AG09319 (cell line): Measurements from ENCODE around the gene NTRK1.

ENCODE experiments used
- DNase-seq: peaks from one replicate; pipeline ENCODE4 v3.0.0-alpha.2; 2010; ENCODE audit warnings: low read depth; ENCODE audit errors: extremely low read depth
- TF ChIP-seq, protein P1 (sequence below): IDR thresholded peaks from 2 replicates; pipeline ENCODE4 v1.5.1; 2011; ENCODE audit warnings: low read depth, mild to moderate bottlenecking, inconsistent platforms, low read length, moderate library complexity

The NTRK1 gene

GRCh38 chr1:156865258-156865657, 4.6 kb downstream of the NTRK1 start:
- no peak for DNase-seq

GRCh38 chr1:156865865-156866248, 5.2 kb downstream of the NTRK1 start:
- TF ChIP-seq, protein P1, sequence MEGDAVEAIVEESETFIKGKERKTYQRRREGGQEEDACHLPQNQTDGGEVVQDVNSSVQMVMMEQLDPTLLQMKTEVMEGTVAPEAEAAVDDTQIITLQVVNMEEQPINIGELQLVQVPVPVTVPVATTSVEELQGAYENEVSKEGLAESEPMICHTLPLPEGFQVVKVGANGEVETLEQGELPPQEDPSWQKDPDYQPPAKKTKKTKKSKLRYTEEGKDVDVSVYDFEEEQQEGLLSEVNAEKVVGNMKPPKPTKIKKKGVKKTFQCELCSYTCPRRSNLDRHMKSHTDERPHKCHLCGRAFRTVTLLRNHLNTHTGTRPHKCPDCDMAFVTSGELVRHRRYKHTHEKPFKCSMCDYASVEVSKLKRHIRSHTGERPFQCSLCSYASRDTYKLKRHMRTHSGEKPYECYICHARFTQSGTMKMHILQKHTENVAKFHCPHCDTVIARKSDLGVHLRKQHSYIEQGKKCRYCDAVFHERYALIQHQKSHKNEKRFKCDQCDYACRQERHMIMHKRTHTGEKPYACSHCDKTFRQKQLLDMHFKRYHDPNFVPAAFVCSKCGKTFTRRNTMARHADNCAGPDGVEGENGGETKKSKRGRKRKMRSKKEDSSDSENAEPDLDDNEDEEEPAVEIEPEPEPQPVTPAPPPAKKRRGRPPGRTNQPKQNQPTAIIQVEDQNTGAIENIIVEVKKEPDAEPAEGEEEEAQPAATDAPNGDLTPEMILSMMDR = no peak
- no peak for DNase-seq

More at GRCh38 chr1:156865258-156865657, 4.6 kb downstream of the NTRK1 start:
- TF ChIP-seq, protein P1 = no peak

- no peak for DNase-seq
- TF ChIP-seq, protein P1 = no peak
These were observed 5.7 kb downstream of the NTRK1 start for GRCh38 chr1:156866249-156866909.

DNA sequence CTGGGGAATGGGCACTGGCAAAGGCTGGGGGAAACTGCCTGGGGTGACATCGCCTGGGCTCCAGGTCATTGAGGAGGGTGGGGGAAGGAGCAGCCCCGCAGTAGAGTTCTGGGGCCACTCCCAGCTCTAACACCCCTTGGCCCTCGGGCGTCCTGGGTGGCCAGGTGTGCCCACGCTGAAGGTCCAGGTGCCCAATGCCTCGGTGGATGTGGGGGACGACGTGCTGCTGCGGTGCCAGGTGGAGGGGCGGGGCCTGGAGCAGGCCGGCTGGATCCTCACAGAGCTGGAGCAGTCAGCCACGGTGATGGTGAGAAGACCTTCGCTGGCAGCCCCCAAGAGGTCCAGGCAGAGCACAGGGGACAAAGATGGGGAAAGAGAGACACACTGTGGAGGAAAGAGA, 7.7 kb downstream of the NTRK1 start:
- DNase-seq = no peak
- TF ChIP-seq, protein P1 = no peak

- DNase-seq = no peak
- TF ChIP-seq, protein P1 = no peak
These were observed 8.8 kb downstream of the NTRK1 start for GRCh38 chr1:156869455-156869854.

- TF ChIP-seq, protein P1 = no peak
These were observed 13.0 kb downstream of the NTRK1 start for GRCh38 chr1:156873659-156874058.

DNA sequence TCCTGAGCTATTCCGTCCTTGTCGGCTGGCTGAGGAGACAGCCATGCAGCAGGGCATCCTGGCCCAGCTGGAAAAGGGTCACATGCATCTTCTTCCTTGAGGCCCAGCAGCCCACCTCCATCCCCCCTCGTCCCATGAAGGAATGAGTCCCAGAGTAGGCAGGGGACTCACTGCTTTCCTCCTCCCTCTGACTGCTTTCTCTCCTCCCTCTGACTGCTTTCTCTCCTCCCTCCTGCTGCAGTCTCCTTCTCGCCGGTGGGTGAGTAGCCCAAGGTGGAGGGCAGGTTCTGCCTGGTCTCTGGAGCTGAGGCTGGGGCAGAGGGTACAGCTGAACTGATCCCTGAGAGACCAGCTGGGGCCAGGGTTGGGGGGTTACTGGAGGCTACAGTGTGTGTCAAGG, 13.5 kb downstream of the NTRK1 start:
- no peak for DNase-seq
- TF ChIP-seq, protein P1 = no peak

More at GRCh38 chr1:156873659-156874058, 13.0 kb downstream of the NTRK1 start:
- no peak for DNase-seq
